Measurements from ENCODE around the gene ZNF92.
"Not testable (repeated sequence)": the region's sequence is repeated elsewhere in the genome, so short reads cannot be mapped to it uniquely, and the experiment has no call there.

Gene ZNF92

GRCh38 chr7:65429642-65430343, 56.1 kb downstream of the ZNF92 start:
- no peak for DNase-seq

DNA sequence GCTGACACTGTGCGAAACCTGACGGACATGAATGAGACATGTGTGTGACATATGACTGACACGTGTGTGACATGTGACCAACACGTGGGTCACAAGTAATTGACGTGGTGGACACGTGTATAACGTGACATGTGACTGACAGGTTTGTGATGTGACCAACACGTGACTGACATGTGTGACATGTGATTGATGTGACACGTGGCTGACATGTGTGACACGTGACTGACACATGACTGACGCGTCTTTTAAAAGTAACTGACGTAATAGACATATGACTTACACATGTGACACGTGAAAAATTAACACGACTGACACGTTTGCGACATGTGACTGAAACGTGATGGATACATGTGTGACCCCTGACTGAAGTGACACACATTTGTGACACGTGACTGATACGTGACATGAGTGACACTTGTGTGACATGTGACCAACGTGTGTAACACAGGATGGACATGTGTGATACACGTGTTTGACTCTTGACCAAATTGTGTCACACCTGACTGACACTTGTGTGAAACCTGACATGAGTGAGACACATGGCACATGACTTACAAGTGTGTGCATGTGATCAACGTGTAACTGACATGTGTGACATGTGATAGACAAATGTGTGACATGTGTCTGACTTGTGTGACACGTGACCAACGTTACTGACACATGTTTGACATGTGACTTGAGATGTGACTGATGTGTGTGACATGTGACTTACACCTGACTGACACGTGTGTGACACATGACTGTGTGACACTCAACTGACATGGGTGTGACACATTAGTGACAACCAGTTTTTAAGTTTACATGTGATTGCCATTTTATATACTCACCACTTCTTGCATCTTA, 56.9 kb downstream of the ZNF92 start:
- no peak for DNase-seq

- no peak for DNase-seq
Measured at GRCh38 chr7:65434307-65434706, 60.7 kb downstream of the ZNF92 start.

- no peak for DNase-seq
Measured at GRCh38 chr7:65436163-65436562, 62.5 kb downstream of the ZNF92 start.

- DNase-seq, result no peak
Measured at GRCh38 chr7:65438598-65438997, 64.9 kb downstream of the ZNF92 start.

DNA sequence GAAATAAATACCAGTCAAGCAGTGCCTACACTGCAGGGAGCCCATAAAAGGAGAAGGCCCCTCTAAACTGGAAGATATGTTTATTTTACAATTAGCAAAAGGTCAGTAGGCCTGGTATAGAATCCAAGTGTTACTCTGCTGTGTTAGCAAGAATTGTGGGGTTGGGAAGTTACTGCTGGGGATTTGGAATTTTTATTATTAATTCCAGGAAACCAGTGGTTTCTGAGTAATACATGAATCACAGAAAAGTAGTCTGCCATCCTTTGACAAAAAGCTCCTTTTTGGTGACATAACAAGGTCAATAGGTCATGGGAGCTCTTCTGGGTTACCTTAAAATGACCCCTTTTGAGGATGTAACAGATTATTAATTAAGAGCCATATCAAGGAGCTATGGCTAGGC, 67.4 kb downstream of the ZNF92 start:
- DNase-seq, result no peak

GRCh38 chr7:65444205-65444842, 70.7 kb downstream of the ZNF92 start:
- DNase-seq, result no peak

DNA sequence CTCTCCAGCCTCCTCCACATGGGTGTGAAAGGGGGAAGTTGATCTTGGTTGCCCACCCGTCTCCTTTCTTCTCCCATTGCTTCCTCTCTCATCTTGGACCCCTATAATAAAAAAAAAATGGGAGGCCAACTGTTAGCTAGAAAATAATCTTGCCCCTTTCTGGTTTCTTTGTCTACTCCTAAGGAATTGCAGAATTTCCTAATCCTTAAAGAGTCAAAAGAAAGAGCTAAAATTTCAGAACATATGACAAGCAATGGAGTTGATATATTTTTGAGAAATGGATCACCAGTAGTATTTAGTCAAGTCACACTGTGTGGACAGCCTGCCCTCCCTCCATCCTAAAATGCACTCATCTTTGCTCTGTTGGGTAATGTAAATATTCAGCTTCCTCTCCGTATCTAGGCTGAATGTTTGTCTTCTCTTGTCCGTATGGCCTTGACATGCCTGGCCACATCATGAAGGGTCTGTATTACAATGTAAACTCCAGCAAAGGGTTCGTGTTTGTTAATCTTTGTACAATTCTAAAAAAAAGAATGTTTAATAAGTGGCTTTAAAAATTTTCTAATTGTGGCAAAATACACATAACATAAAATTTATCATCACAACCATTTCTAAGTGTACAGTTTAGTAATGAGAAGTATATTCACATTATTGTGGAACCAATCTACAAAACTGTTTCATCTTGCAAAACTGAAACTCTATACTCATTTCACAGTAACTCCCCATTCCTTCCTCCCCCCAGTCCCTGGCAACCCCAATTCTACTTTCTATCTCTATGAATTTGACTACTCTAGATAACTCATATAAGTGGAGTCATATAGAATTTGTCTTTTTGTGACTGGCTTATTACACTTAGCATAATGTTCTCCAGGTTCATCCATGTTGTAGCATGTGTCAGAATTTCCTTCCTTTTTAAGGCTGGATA, 71.5 kb downstream of the ZNF92 start:
- no peak for DNase-seq

GRCh38 chr7:65447041-65447440, 73.4 kb downstream of the ZNF92 start:
- not testable (repeated sequence) for DNase-seq

GRCh38 chr7:65448816-65449504, 75.3 kb downstream of the ZNF92 start:
- no peak for DNase-seq

- DNase-seq, result no peak
Measured at GRCh38 chr7:65449505-65449852, 75.8 kb downstream of the ZNF92 start.

Data from NCI-H2171 (cell line).